Naive thymus-derived CD4-positive, alpha-beta T cell (primary cell): ENCODE results near the gene NT5C3B. TPM values are rescaled to one million over a fixed set of nuclear protein-coding genes. Genes with fewer than 3 reads are reported as not detected.
A peak's percentile ranks its signal among the peaks of the same experiment; 100 is the strongest.
"Not testable (repeated sequence)": the region's sequence is repeated elsewhere in the genome, so short reads cannot be mapped to it uniquely, and the experiment has no call there.

ENCODE experiments used
- ATAC-seq: fragments of 150-1000 bp; cut with Tn5 transposase; 2 replicates; pipeline ENCODE4 v1.10.0; 2021; ENCODE audit warnings: mild to moderate bottlenecking, moderate library complexity
- CTCF ChIA-PET: fragments of 350-600 bp; sonication (Branson Sonifier 250); formaldehyde crosslinking; loops from one replicate; lab custom pipeline; 2021; ENCODE audit warnings: antibody characterized with exemption; lab: Charles Lee
- POLR2A ChIA-PET: fragments of 350-600 bp; sonication (Branson Sonifier 250); formaldehyde crosslinking; loops from one replicate; lab custom pipeline; 2021; ENCODE audit warnings: antibody characterized with exemption, inconsistent platforms; lab: Charles Lee
- DNase-seq, 9 donors: peaks; one replicate each; pipeline versions ENCODE4 v3.0.0 to v3.0.0-alpha.2; 2020 to 2022; ENCODE audit warnings: mixed read lengths in 1 of 9
- H3K27ac ChIP-seq: one replicate; pipeline ENCODE4 v1.7.0; 2013; ENCODE audit warnings: mild to moderate bottlenecking, low read depth, low read length, moderate library complexity
- H3K27me3 ChIP-seq, 2 donors: one replicate each; pipeline ENCODE4 v1.7.0; 2013; ENCODE audit warnings: low read length in 2 of 2, mild to moderate bottlenecking in 2 of 2, moderate library complexity in 2 of 2; ENCODE audit not compliant: control insufficient read depth in 2 of 2, insufficient read depth in 2 of 2
- H3K36me3 ChIP-seq, 3 experiments: 1 replicate in 2 of 3; 2 replicates in 1 of 3; pipeline ENCODE4 v1.7.0; 2013; ENCODE audit warnings: low read length in 3 of 3, mild to moderate bottlenecking in 3 of 3, moderate library complexity in 1 of 3; ENCODE audit not compliant: insufficient read depth in 3 of 3, control insufficient read depth in 2 of 3
- H3K4me1 ChIP-seq, 2 donors: one replicate each; pipeline ENCODE4 v1.7.0; 2013; ENCODE audit warnings: low read length in 2 of 2, mild to moderate bottlenecking in 2 of 2, moderate library complexity in 1 of 2; ENCODE audit not compliant: control insufficient read depth in 2 of 2, insufficient read depth in 2 of 2
- H3K4me3 ChIP-seq: 2 replicates; pipeline ENCODE4 v1.7.0; 2013; ENCODE audit warnings: mild to moderate bottlenecking, low read length
- H3K9me3 ChIP-seq, 3 experiments: 1 replicate in 2 of 3; 2 replicates in 1 of 3; pipeline ENCODE4 v1.7.0; 2013; ENCODE audit warnings: low read length in 3 of 3; ENCODE audit not compliant: control insufficient read depth in 2 of 3
- H3K27ac Mint-ChIP-seq, 9 donors: one replicate each; pipeline ENCODE4 v1.8.0; 2020 to 2022; ENCODE audit warnings: mixed read lengths in 9 of 9, mild to moderate bottlenecking in 8 of 9, moderate library complexity in 5 of 9, inconsistent platforms in 2 of 9
- H3K27me3 Mint-ChIP-seq, 5 donors: one replicate each; pipeline ENCODE4 v1.8.0; 2021 to 2022; ENCODE audit warnings: mixed read lengths in 5 of 5, mild to moderate bottlenecking in 1 of 5
- H3K36me3 Mint-ChIP-seq, 5 donors: one replicate each; pipeline ENCODE4 v1.8.0; 2020 to 2022; ENCODE audit warnings: mixed read lengths in 5 of 5, mild to moderate bottlenecking in 3 of 5, inconsistent platforms in 1 of 5
- H3K4me1 Mint-ChIP-seq, 7 donors: one replicate each; pipeline ENCODE4 v1.8.0; 2020 to 2022; ENCODE audit warnings: mixed read lengths in 7 of 7, mild to moderate bottlenecking in 3 of 7, inconsistent platforms in 1 of 7
- H3K4me3 Mint-ChIP-seq, 10 donors: one replicate each; pipeline ENCODE4 v1.8.0; 2020 to 2022; ENCODE audit warnings: mild to moderate bottlenecking in 10 of 10, mixed read lengths in 10 of 10, moderate library complexity in 6 of 10, inconsistent platforms in 2 of 10
- H3K9me3 Mint-ChIP-seq, 11 donors: one replicate each; pipeline ENCODE4 v1.8.0; 2020 to 2022; ENCODE audit warnings: mixed read lengths in 11 of 11, mild to moderate bottlenecking in 4 of 11, inconsistent platforms in 1 of 11, moderate library complexity in 1 of 11
- intact Hi-C, 2 donors: fragments of 100-400 bp; cut with micrococcal nuclease; formaldehyde crosslinking; loops; one replicate each; pipeline ENCODE4 v1.15.1; 2023
- polyA plus RNA-seq, 2 donors: library from polyadenylated mRNA; unstranded; fragments of 300-500 nt; fragmentation: Illumina TruSeq; gene quantifications; one replicate each; pipeline ENCODE4 v1.2.3, GENCODE V29; 2021
- total RNA-seq, 6 experiments: library from RNA in 5 of 6; stranded (reverse) in 5 of 6; gene quantifications; 1 replicate in 5 of 6; 2 replicates in 1 of 6; pipeline ENCODE4 v1.2.3 and lab custom pipeline; 2021 to 2026

The NT5C3B gene
- total RNA-seq (10 to 100 TPM; 26.8 to 41.7 (median 37.2) TPM), polyA plus RNA-seq (10 to 100 TPM; 41.9 to 66.7 TPM), total RNA-seq (lab: John Stamatoyannopoulos, UW) (25.0 reads per million, percentile 55 among the genes with 10 or more reads in this experiment)

DNA sequence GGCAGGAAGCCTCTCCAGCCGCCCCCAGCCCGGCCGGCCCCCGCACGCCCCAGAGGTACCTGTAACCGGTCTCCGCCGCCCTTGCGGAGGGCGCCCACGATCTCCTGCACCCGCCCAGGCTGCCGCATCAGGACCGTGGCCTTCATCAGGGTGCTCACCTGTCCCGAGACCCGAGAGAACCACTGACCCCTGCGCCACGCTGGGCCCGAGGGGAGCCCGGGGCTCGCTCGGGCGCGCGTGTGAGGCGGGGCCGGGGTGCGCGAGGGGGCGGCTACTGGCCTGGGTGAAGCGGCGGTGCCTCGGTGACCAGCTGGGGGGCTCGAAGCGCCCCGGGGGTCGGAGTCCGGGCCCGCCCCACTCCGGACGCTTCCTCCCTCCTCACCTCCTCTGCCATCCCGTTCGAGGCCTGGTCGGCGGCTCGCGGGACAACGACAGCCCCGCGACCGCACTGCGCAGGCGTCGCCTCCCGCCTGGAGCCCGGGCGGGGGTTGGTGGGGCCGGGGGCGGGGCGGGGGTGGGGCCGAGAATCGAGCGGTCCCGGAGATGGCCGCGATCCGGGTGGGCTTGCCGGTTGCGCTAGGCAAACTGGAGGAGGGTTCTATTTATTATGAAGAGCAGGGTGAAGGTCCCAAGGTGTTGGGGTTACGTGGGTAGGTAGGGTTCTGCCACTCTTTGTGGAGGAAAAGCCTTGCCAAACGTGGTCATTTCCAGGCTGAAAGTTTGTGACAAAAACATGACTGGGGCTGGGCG, at the start of gene NT5C3B:
TSS of gene NT5C3B (minus strand) at position 433 of the 750 bp plus-strand sequence. CDS start at position 394, 39 bp downstream.
- Mint-ChIP-seq H3K27me3 (peaks cover 0 to 4% (median 0%) of the 10 kb centered on the region in 5 donors), H3K36me3 (peaks cover 0 to 13% (median 0%) of the 10 kb centered on the region in 5 donors), H3K9me3 (no peaks in the 10 kb centered on the region), H3K4me1 (peaks cover 10 to 21% (median 16%) of the 10 kb centered on the region in 7 donors), H3K27ac (peak within 1 kb of the TSS; percentile 75 to 92 (median 86)), H3K4me3 (peak within 1 kb of the TSS; percentile 77 to 92 (median 89))
- peak within 1 kb of the TSS; percentile 81 for H3K27ac ChIP-seq
- H3K36me3 ChIP-seq: peaks cover 0 to 7% (median 0%) of the 10 kb centered on the region in 3 experiments
- intact Hi-C loops: loop anchor here (1.0 kb wide), 2 partner anchors 25 to 29 kb away; partner anchors contain the start of genes KLHL11 (in 2 of the 2) and P3H4 (in 1 of the 2)
- CTCF ChIA-PET: no interaction called here
- no peaks in the 10 kb centered on the region for H3K9me3 ChIP-seq
- POLR2A ChIA-PET: interaction anchor here (1.0 to 3.7 kb wide), 2 partner anchors 18 to 28 kb away, joined by 4 to 17 read pairs; partner anchors contain the start of gene KLHL11
- no peaks in the 10 kb centered on the region for H3K27me3 ChIP-seq
- DNase-seq: peak; percentile 20 to 66 (median 49)
- peak; percentile 93 for ATAC-seq
- H3K4me1 ChIP-seq: peaks cover 9 to 14% of the 10 kb centered on the region in 2 donors
- peak within 1 kb of the TSS; percentile 62 for H3K4me3 ChIP-seq

DNA sequence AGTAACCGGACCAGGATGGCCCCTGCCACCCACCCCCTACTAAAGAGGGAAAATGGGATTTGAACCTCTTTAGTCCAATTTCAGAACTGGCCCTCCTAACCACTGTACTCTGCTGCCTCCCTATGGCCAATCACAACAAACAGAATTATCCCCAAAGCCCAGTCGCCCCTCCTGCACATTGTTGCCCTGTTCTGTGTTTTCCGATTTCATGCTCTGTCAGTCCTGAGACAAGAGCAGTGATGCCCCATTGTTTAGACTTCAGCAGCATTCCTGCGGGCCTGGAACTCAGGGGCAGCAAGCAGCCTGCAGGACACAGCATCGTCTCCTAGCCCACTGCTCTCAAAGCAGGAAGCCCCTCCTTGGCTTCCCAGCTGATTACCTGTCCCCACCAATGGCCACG, 49.7 kb upstream of the NT5C3B start:
- H3K27ac ChIP-seq: no peak overlapping the region
- POLR2A ChIA-PET: no interaction called here
- DNase-seq: no peak
- H3K27me3 Mint-ChIP-seq: no peaks in the 10 kb centered on the region
- CTCF ChIA-PET: interaction anchor here (0.8 kb wide), 1 partner anchor 84 kb away, joined by 3 read pairs; no protein-coding TSS in a partner anchor
- intact Hi-C loops: loop anchor here in 1 of 2 donors (1.0 kb wide), 1 partner anchor 147 kb away; no protein-coding TSS in a partner anchor
- no peak overlapping the region for H3K4me3 ChIP-seq
- H3K4me3 Mint-ChIP-seq: no peak overlapping the region
- H3K36me3 Mint-ChIP-seq: peaks cover 12 to 41% (median 28%) of the 10 kb centered on the region in 5 donors
- no peaks in the 10 kb centered on the region for H3K9me3 ChIP-seq
- H3K36me3 ChIP-seq: peaks cover 19 to 82% (median 22%) of the 10 kb centered on the region in 3 experiments
- H3K27ac Mint-ChIP-seq: peak overlapping the region in 2 of 9 donors; percentile 51
- no peaks in the 10 kb centered on the region for H3K9me3 Mint-ChIP-seq
- ATAC-seq: no peak
- no peaks in the 10 kb centered on the region for H3K4me1 ChIP-seq
- no peaks in the 10 kb centered on the region for H3K27me3 ChIP-seq
- H3K4me1 Mint-ChIP-seq: peaks cover 0 to 4% (median 0%) of the 10 kb centered on the region in 7 donors

DNA sequence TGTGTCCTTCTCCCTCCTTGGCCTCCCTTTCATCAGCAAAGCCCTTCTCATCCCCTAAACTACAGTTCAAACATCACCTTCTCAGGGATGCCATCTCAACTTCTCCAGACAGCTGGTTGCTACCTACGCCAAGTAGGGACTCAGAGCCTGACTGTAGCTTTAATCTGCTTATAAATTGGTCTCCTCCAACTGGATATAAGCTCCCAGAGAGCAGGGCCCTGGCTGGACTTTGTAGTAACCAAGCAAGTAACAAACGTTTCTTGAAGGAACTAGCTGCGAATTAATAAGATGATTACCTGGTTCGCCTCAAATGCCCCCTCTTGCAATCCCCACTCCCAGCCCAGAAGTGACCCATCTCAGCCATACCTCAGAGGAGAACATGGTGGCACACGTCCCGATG, 46.7 kb upstream of the NT5C3B start:
- Mint-ChIP-seq H3K36me3 (peaks cover 8 to 43% (median 32%) of the 10 kb centered on the region in 5 donors), H3K27ac (peak overlapping the region in 3 of 9 donors; percentile 7 to 73 (median 14)), H3K4me1 (peaks cover 0 to 4% (median 0%) of the 10 kb centered on the region in 7 donors), H3K9me3 (no peaks in the 10 kb centered on the region), H3K4me3 (no peak overlapping the region), H3K27me3 (no peaks in the 10 kb centered on the region)
- ATAC-seq: no peak
- CTCF ChIA-PET: interaction anchor here (0.5 kb wide), 1 partner anchor 232 kb away, joined by 3 read pairs; no protein-coding TSS in a partner anchor
- no peaks in the 10 kb centered on the region for H3K27me3 ChIP-seq
- H3K4me3 ChIP-seq: no peak overlapping the region
- H3K27ac ChIP-seq: no peak overlapping the region
- POLR2A ChIA-PET: no interaction called here
- intact Hi-C loops: no loop called here
- peaks cover 24 to 85% (median 34%) of the 10 kb centered on the region in 3 experiments for H3K36me3 ChIP-seq
- H3K9me3 ChIP-seq: no peaks in the 10 kb centered on the region
- no peaks in the 10 kb centered on the region for H3K4me1 ChIP-seq
- DNase-seq: no peak

GRCh38 chr17:41880130-41880529, 44.1 kb upstream of the NT5C3B start:
- Histone ChIP-seq H3K4me3 (no peak overlapping the region), H3K27me3 (no peaks in the 10 kb centered on the region), H3K4me1 (no peaks in the 10 kb centered on the region), H3K9me3 (no peaks in the 10 kb centered on the region), H3K36me3 (peaks cover 13 to 65% (median 24%) of the 10 kb centered on the region in 3 experiments), H3K27ac (no peak overlapping the region)
- peaks cover 8 to 42% (median 28%) of the 10 kb centered on the region in 5 donors for H3K36me3 Mint-ChIP-seq
- peak overlapping the region in 1 of 9 donors; percentile 30 for H3K27ac Mint-ChIP-seq
- DNase-seq (no peak), ATAC-seq (no peak)
- H3K9me3 Mint-ChIP-seq: no peaks in the 10 kb centered on the region
- H3K4me1 Mint-ChIP-seq: peaks cover 0 to 2% (median 0%) of the 10 kb centered on the region in 7 donors
- CTCF ChIA-PET: no interaction called here
- intact Hi-C loops: no loop called here
- no peak overlapping the region for H3K4me3 Mint-ChIP-seq
- POLR2A ChIA-PET: no interaction called here
- no peaks in the 10 kb centered on the region for H3K27me3 Mint-ChIP-seq

GRCh38 chr17:41874293-41874670, 38.2 kb upstream of the NT5C3B start:
- H3K36me3 Mint-ChIP-seq: peaks cover 0 to 48% (median 11%) of the 10 kb centered on the region in 5 donors

GRCh38 chr17:41873559-41874292, 37.7 kb upstream of the NT5C3B start:
- Histone ChIP-seq H3K27me3 (no peaks in the 10 kb centered on the region), H3K4me3 (no peak overlapping the region), H3K4me1 (no peaks in the 10 kb centered on the region), H3K36me3 (peaks cover 9 to 64% (median 12%) of the 10 kb centered on the region in 3 experiments), H3K27ac (no peak overlapping the region), H3K9me3 (no peaks in the 10 kb centered on the region)
- Mint-ChIP-seq H3K9me3 (peaks cover 0 to 2% (median 0%) of the 10 kb centered on the region in 11 donors), H3K27ac (no peak overlapping the region), H3K36me3 (peaks cover 0 to 49% (median 12%) of the 10 kb centered on the region in 5 donors), H3K27me3 (no peaks in the 10 kb centered on the region), H3K4me1 (peaks cover 0 to 23% (median 3%) of the 10 kb centered on the region in 7 donors), H3K4me3 (no peak overlapping the region)
- ChIA-PET POLR2A (interaction anchor here (0.7 kb wide), 1 partner anchor 1993 kb away, joined by 3 read pairs; no protein-coding TSS in a partner anchor), CTCF (interaction anchor here (0.6 kb wide), 1 partner anchor 30 kb away, joined by 3 read pairs; no protein-coding TSS in a partner anchor)
- intact Hi-C loops: no loop called here
- no peak for DNase-seq
- ATAC-seq: no peak

More at GRCh38 chr17:41874293-41874670, 38.2 kb upstream of the NT5C3B start:
- H3K4me3 ChIP-seq, ATAC-seq, H3K9me3 ChIP-seq, H3K27ac Mint-ChIP-seq, H3K4me1 ChIP-seq, H3K4me3 Mint-ChIP-seq, H3K27me3 Mint-ChIP-seq, DNase-seq, H3K27me3 ChIP-seq, H3K9me3 Mint-ChIP-seq, intact Hi-C loops, H3K27ac ChIP-seq: not testable (repeated sequence)
- CTCF ChIA-PET: interaction anchor here (0.6 kb wide), 2 partner anchors 31 to 1583 kb away, joined by 3 read pairs; no protein-coding TSS in a partner anchor
- H3K36me3 ChIP-seq: peaks cover 11 to 64% (median 12%) of the 10 kb centered on the region in 3 experiments
- peaks cover 0 to 17% (median 0%) of the 10 kb centered on the region in 7 donors for H3K4me1 Mint-ChIP-seq
- POLR2A ChIA-PET: interaction anchor here (0.7 kb wide), 1 partner anchor 1993 kb away, joined by 3 read pairs; no protein-coding TSS in a partner anchor
